Nephron progenitor cell (in vitro differentiated cells): Measurements from ENCODE around the gene PCF11.

ENCODE experiments used
- DNase-seq: peaks from one replicate; pipeline ENCODE4 v3.0.0; 2021
- H3K27ac Mint-ChIP-seq: 2 replicates; pipeline ENCODE4 v1.8.0; 2021; ENCODE audit warnings: mild to moderate bottlenecking, moderate library complexity, mixed read lengths
- H3K27me3 Mint-ChIP-seq: 2 replicates; pipeline ENCODE4 v1.8.0; 2021; ENCODE audit warnings: mild to moderate bottlenecking, low read depth, mixed read lengths; ENCODE audit not compliant: poor library complexity
- H3K36me3 Mint-ChIP-seq: 2 replicates; pipeline ENCODE4 v1.8.0; 2021; ENCODE audit warnings: low read depth, mixed read lengths
- H3K4me1 Mint-ChIP-seq: 2 replicates; pipeline ENCODE4 v1.8.0; 2021; ENCODE audit warnings: mixed read lengths
- H3K4me3 Mint-ChIP-seq: 2 replicates; pipeline ENCODE4 v1.8.0; 2021; ENCODE audit warnings: mild to moderate bottlenecking, moderate library complexity, mixed read lengths
- H3K9me3 Mint-ChIP-seq: 2 replicates; pipeline ENCODE4 v1.8.0; 2021; ENCODE audit warnings: mild to moderate bottlenecking, moderate library complexity, mixed read lengths
- CTCF ChIP-seq: fragments of 200-600 bp; sonication (generic); IDR thresholded peaks from 2 replicates; pipeline ENCODE4 v1.5.0; 2021; ENCODE audit warnings: antibody characterized with exemption

PCF11 gene

GRCh38 chr11:83118814-83119213 is 38.1 kb upstream of the PCF11 start:
- Mint-ChIP-seq H3K4me1 (peaks cover 48% of the 10 kb centered on the region), H3K4me3 (no peak overlapping the region), H3K27ac (peak overlapping the region; percentile 61), H3K9me3 (no peaks in the 10 kb centered on the region), H3K36me3 (no peaks in the 10 kb centered on the region), H3K27me3 (no peaks in the 10 kb centered on the region)
- TF ChIP-seq CTCF: no peak
- no peak for DNase-seq

GRCh38 chr11:83119216-83119615 is 37.7 kb upstream of the PCF11 start:
- H3K27ac Mint-ChIP-seq: peak overlapping the region; percentile 61
- peaks cover 48% of the 10 kb centered on the region for H3K4me1 Mint-ChIP-seq
- H3K27me3 Mint-ChIP-seq: peaks cover 2% of the 10 kb centered on the region
- no peak overlapping the region for H3K4me3 Mint-ChIP-seq
- no peaks in the 10 kb centered on the region for H3K9me3 Mint-ChIP-seq
- no peak for DNase-seq
- H3K36me3 Mint-ChIP-seq: no peaks in the 10 kb centered on the region
- TF ChIP-seq CTCF: no peak

GRCh38 chr11:83120327-83120726 is 36.6 kb upstream of the PCF11 start:
- Mint-ChIP-seq H3K36me3 (no peaks in the 10 kb centered on the region), H3K4me1 (peaks cover 37% of the 10 kb centered on the region), H3K9me3 (no peaks in the 10 kb centered on the region), H3K27ac (no peak overlapping the region), H3K4me3 (no peak overlapping the region), H3K27me3 (peaks cover 4% of the 10 kb centered on the region)
- no peak for DNase-seq
- TF ChIP-seq CTCF: no peak

- Mint-ChIP-seq H3K4me3 (no peak overlapping the region), H3K27ac (no peak overlapping the region), H3K36me3 (no peaks in the 10 kb centered on the region), H3K9me3 (no peaks in the 10 kb centered on the region), H3K27me3 (peaks cover 7% of the 10 kb centered on the region), H3K4me1 (peaks cover 28% of the 10 kb centered on the region)
- no peak for TF ChIP-seq CTCF
- no peak for DNase-seq
These were observed 34.9 kb upstream of the PCF11 start for GRCh38 chr11:83122050-83122449.

GRCh38 chr11:83122766-83123165 is 34.2 kb upstream of the PCF11 start:
- Mint-ChIP-seq H3K27ac (no peak overlapping the region), H3K36me3 (no peaks in the 10 kb centered on the region), H3K27me3 (peaks cover 7% of the 10 kb centered on the region), H3K9me3 (no peaks in the 10 kb centered on the region), H3K4me1 (peaks cover 28% of the 10 kb centered on the region), H3K4me3 (no peak overlapping the region)
- TF ChIP-seq CTCF: no peak
- DNase-seq: no peak

- H3K4me1 Mint-ChIP-seq: peaks cover 13% of the 10 kb centered on the region
- H3K27ac Mint-ChIP-seq: no peak overlapping the region
- no peak overlapping the region for H3K4me3 Mint-ChIP-seq
- H3K27me3 Mint-ChIP-seq: peaks cover 7% of the 10 kb centered on the region
- no peaks in the 10 kb centered on the region for H3K9me3 Mint-ChIP-seq
- no peaks in the 10 kb centered on the region for H3K36me3 Mint-ChIP-seq
- no peak for DNase-seq
- TF ChIP-seq CTCF: no peak
These were observed 32.1 kb upstream of the PCF11 start for GRCh38 chr11:83124636-83125424.
